Neural progenitor cell (in vitro differentiated cells): ENCODE data around the gene CDC42EP1. TPM values are rescaled to one million over a fixed set of nuclear protein-coding genes. Genes with fewer than 3 reads are reported as not detected.
"Not testable (repeated sequence)": the region's sequence is repeated elsewhere in the genome, so short reads cannot be mapped to it uniquely, and the experiment has no call there.

Experiments used
- DNase-seq: peaks from one replicate; pipeline ENCODE4 v3.0.0-alpha.2; 2016; ENCODE audit warnings: low spot score
- H2AFZ ChIP-seq: fragments of 200-600 bp; sonication (generic); replicated peaks from 2 replicates; pipeline ENCODE4 v1.6.1; 2016; ENCODE audit warnings: antibody characterized with exemption
- H3F3A ChIP-seq: fragments of 200-600 bp; sonication (generic); 2 replicates; pipeline ENCODE4 v1.6.1; 2016; ENCODE audit warnings: antibody characterized with exemption, low read depth
- H3K27ac ChIP-seq: fragments of 200-600 bp; sonication (generic); 2 replicates; pipeline ENCODE4 v1.5.1; 2016; ENCODE audit warnings: mild to moderate bottlenecking
- H3K27me3 ChIP-seq: fragments of 200-600 bp; sonication (generic); 2 replicates; pipeline ENCODE4 v1.6.1; 2016; ENCODE audit warnings: mild to moderate bottlenecking, moderate library complexity
- H3K36me3 ChIP-seq: fragments of 200-600 bp; sonication (generic); 2 replicates; pipeline ENCODE4 v1.5.1; 2016
- H3K4me1 ChIP-seq: fragments of 200-600 bp; sonication (generic); 2 replicates; pipeline ENCODE4 v1.6.1; 2016; ENCODE audit warnings: mixed run types
- H3K4me2 ChIP-seq: fragments of 200-600 bp; sonication (generic); 2 replicates; pipeline ENCODE4 v1.6.1; 2016
- H3K4me3 ChIP-seq: fragments of 200-600 bp; sonication (generic); 2 replicates; pipeline ENCODE4 v1.5.1; 2016
- H3K79me2 ChIP-seq: fragments of 200-600 bp; sonication (generic); 2 replicates; pipeline ENCODE4 v1.6.1; 2016; ENCODE audit warnings: low read depth
- H3K9ac ChIP-seq: fragments of 200-600 bp; sonication (generic); 2 replicates; pipeline ENCODE4 v1.6.1; 2016
- H3K9me3 ChIP-seq: fragments of 200-600 bp; sonication (generic); 2 replicates; pipeline ENCODE4 v1.5.1; 2016; ENCODE audit warnings: low read depth
- H4K20me1 ChIP-seq: fragments of 200-600 bp; sonication (generic); 2 replicates; pipeline ENCODE4 v1.6.1; 2016; ENCODE audit warnings: low read depth
- H3K27ac Mint-ChIP-seq: 3 replicates; pipeline ENCODE4 v1.8.0; 2021; ENCODE audit warnings: mixed read lengths
- H3K27me3 Mint-ChIP-seq: 2 replicates; pipeline ENCODE4 v1.8.0; 2022; ENCODE audit warnings: low read depth, mild to moderate bottlenecking, inconsistent platforms, moderate library complexity, mixed read lengths; ENCODE audit not compliant: insufficient read depth
- H3K36me3 Mint-ChIP-seq: 3 replicates; pipeline ENCODE4 v1.8.0; 2021; ENCODE audit warnings: mixed read lengths
- H3K4me1 Mint-ChIP-seq: 3 replicates; pipeline ENCODE4 v1.8.0; 2021; ENCODE audit warnings: mixed read lengths
- H3K4me3 Mint-ChIP-seq: 3 replicates; pipeline ENCODE4 v1.8.0; 2021; ENCODE audit warnings: mild to moderate bottlenecking, moderate library complexity, mixed read lengths
- H3K9me3 Mint-ChIP-seq: 3 replicates; pipeline ENCODE4 v1.8.0; 2020; ENCODE audit warnings: mixed read lengths
- EZH2 ChIP-seq: fragments of 200-600 bp; sonication (generic); IDR thresholded peaks from 2 replicates; pipeline ENCODE4 v1.6.1; 2017; ENCODE audit warnings: antibody characterized with exemption, mild to moderate bottlenecking, moderate library complexity
- EZH2phosphoT487 ChIP-seq: fragments of 200-600 bp; sonication (generic); IDR thresholded peaks from 2 replicates; pipeline ENCODE4 v1.6.1; 2017; ENCODE audit warnings: antibody characterized with exemption
- total RNA-seq: library from RNA; depleted of rRNA; stranded (reverse); fragments of >200 nt; gene quantifications from 2 replicates; pipeline ENCODE4 v1.2.3, GENCODE V29; 2015; ENCODE audit warnings: low replicate concordance
- TF ChIP-seq, protein P1 (sequence below): fragments of 200-600 bp; sonication (generic); IDR thresholded peaks from 2 replicates; pipeline ENCODE4 v1.5.1; 2017; ENCODE audit warnings: antibody characterized with exemption, mild to moderate bottlenecking

The CDC42EP1 gene
- total RNA-seq, 1 donor from 2014 or later = 0.84 TPM

DNA sequence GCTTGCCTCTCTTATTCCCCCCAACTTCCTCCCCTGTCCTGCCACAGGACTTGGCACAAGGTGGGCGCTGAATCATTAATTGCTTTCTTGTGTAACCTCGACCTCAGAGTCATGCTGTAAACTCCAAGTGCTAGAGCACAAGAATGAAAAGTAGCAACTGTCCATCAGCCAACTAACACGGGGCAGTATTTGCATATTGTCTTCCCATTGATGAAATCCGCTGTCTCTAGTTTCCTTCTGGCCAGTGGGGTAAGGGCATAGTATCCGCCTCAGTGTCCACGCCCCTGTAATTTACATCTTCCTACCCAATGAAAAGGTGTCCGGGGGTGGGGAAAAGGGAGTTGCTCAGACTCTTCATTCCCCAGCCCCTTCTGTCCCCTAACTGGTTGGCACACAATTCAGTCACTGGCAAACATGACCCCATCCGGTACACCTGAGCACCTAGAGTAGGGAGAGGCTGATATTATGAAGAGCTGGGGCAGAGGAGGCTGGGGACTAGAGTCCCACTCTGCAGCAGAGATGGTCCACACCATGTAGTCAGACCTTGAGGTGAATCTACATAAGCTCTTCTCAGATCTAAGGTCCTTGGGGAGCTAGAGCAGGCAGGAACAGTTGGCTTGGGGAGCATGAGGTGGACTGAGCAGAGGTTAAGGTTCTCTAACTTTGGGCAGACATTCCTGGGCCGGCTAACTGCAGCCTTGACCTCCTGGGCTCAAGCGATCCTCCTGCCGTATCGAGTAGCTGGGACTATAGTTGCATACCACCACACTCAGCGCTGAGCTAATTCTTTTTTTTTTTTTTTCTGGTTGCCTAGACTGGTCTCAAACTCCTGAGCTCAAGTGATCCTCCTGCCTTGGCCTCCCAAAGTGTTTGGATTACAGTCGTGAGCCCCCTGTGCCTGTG lies 41.5 kb downstream of the CDC42EP1 start:
- peak overlapping the region; percentile 25 for H3K4me3 ChIP-seq
- no peak overlapping the region for H3K9ac ChIP-seq
- H3F3A ChIP-seq = peaks cover 11% of the 10 kb centered on the region
- peak; percentile 85 for DNase-seq
- H3K9me3 ChIP-seq = no peaks in the 10 kb centered on the region
- no peak overlapping the region for H3K27ac Mint-ChIP-seq
- no peak overlapping the region for H3K27ac ChIP-seq
- H3K4me1 ChIP-seq = peaks cover 10% of the 10 kb centered on the region
- H3K36me3 ChIP-seq = no peaks in the 10 kb centered on the region
- H3K4me2 ChIP-seq = peak overlapping the region; percentile 73
- no peak overlapping the region for H3K4me3 Mint-ChIP-seq
- H3K4me1 Mint-ChIP-seq = peaks cover 8% of the 10 kb centered on the region
- no peaks in the 10 kb centered on the region for H3K79me2 ChIP-seq
- H3K9me3 Mint-ChIP-seq = no peaks in the 10 kb centered on the region
- TF ChIP-seq EZH2 (no peak), EZH2phosphoT487 (no peak)
- TF ChIP-seq, protein P1, sequence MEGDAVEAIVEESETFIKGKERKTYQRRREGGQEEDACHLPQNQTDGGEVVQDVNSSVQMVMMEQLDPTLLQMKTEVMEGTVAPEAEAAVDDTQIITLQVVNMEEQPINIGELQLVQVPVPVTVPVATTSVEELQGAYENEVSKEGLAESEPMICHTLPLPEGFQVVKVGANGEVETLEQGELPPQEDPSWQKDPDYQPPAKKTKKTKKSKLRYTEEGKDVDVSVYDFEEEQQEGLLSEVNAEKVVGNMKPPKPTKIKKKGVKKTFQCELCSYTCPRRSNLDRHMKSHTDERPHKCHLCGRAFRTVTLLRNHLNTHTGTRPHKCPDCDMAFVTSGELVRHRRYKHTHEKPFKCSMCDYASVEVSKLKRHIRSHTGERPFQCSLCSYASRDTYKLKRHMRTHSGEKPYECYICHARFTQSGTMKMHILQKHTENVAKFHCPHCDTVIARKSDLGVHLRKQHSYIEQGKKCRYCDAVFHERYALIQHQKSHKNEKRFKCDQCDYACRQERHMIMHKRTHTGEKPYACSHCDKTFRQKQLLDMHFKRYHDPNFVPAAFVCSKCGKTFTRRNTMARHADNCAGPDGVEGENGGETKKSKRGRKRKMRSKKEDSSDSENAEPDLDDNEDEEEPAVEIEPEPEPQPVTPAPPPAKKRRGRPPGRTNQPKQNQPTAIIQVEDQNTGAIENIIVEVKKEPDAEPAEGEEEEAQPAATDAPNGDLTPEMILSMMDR = no peak
- peak overlapping the region; percentile 83 for H2AFZ ChIP-seq
- peaks cover 23% of the 10 kb centered on the region for H3K27me3 Mint-ChIP-seq
- H3K36me3 Mint-ChIP-seq = no peaks in the 10 kb centered on the region
- H4K20me1 ChIP-seq = no peaks in the 10 kb centered on the region
- no peaks in the 10 kb centered on the region for H3K27me3 ChIP-seq

DNA sequence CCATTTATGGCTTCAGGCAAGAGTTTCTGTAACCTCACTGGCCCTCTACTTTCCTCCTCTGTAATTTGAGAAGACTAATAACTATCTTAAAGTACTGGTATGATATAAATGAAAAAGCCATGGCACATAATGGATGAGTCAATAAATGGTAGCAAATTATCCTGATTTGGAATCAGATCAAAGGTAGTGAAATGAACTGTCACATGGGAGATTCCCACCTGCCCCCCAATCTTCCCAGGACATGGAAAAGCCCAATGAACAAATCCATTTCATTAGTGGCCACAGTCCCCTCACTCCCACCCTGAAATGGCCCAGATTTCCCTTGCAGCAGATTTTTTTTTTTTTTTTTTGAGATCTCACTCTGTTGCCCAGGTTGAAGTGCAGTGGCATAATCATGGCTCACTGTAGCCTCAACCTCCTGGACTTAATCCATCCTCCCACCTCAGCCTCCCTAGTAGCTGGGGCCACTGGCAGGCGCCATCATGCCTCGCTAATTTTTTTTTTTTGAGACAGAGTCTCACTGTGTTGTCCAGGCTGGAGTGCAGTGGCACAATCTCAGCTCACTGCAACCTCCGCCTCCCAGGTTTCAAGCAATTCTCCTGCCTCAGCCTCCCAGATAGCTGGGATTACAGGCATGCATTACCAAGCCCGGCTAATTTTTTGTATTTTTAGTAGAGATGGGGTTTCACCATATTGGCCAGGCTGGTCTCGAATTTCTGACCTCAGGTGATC lies 42.4 kb downstream of the CDC42EP1 start:
- H3K36me3 ChIP-seq, H3K27me3 ChIP-seq, H3K9me3 Mint-ChIP-seq, H3K9ac ChIP-seq, DNase-seq, H3K27ac Mint-ChIP-seq, H3K4me3 ChIP-seq, H2AFZ ChIP-seq, H3K4me2 ChIP-seq, H3K4me3 Mint-ChIP-seq, H3K27ac ChIP-seq, H4K20me1 ChIP-seq, H3K36me3 Mint-ChIP-seq, H3K79me2 ChIP-seq, H3K9me3 ChIP-seq: not testable (repeated sequence)
- Mint-ChIP-seq H3K27me3 (peaks cover 23% of the 10 kb centered on the region), H3K4me1 (peaks cover 11% of the 10 kb centered on the region)
- Histone ChIP-seq H3F3A (peaks cover 21% of the 10 kb centered on the region), H3K4me1 (peaks cover 12% of the 10 kb centered on the region)

GRCh38 chr22:37604074-37604473 lies 43.8 kb downstream of the CDC42EP1 start:
- no peaks in the 10 kb centered on the region for H3K9me3 ChIP-seq
- H3K36me3 ChIP-seq = no peaks in the 10 kb centered on the region
- Mint-ChIP-seq H3K4me1 (peaks cover 17% of the 10 kb centered on the region), H3K27ac (no peak overlapping the region), H3K4me3 (no peak overlapping the region), H3K9me3 (no peaks in the 10 kb centered on the region), H3K36me3 (no peaks in the 10 kb centered on the region), H3K27me3 (peaks cover 23% of the 10 kb centered on the region)
- no peaks in the 10 kb centered on the region for H3K79me2 ChIP-seq
- H3K4me1 ChIP-seq = peaks cover 12% of the 10 kb centered on the region
- no peak for TF ChIP-seq EZH2
- no peak for TF ChIP-seq EZH2phosphoT487
- TF ChIP-seq, protein P1 = no peak
- H3F3A ChIP-seq = peaks cover 34% of the 10 kb centered on the region
- H2AFZ ChIP-seq = no peak overlapping the region
- no peak overlapping the region for H3K4me3 ChIP-seq
- DNase-seq = no peak
- no peak overlapping the region for H3K4me2 ChIP-seq
- H3K27ac ChIP-seq = no peak overlapping the region
- no peaks in the 10 kb centered on the region for H3K27me3 ChIP-seq
- no peak overlapping the region for H3K9ac ChIP-seq
- peaks cover under 1% of the 10 kb centered on the region for H4K20me1 ChIP-seq
